Vagina (tissue), 2 donors: ENCODE data around the gene NFKBIA.

Experiments used
- POLR2A ChIP-seq, 2 donors: fragments of 450-650 bp; IDR thresholded peaks; one replicate each; pipeline ENCODE4 v1.6.1; 2017; ENCODE audit warnings: antibody characterized with exemption in 2 of 2, mild to moderate bottlenecking in 2 of 2, moderate library complexity in 2 of 2
- TF ChIP-seq, protein P1 (sequence below), 3 experiments: fragments of 450-650 bp in 2 of 3; fragments of 200-600 bp in 1 of 3; sonication (generic) in 1 of 3; IDR thresholded peaks; one replicate each; pipeline ENCODE4 v1.5.1; 2017 to 2019; ENCODE audit warnings: antibody characterized with exemption in 3 of 3, mild to moderate bottlenecking in 2 of 3, moderate library complexity in 2 of 3

DNA sequence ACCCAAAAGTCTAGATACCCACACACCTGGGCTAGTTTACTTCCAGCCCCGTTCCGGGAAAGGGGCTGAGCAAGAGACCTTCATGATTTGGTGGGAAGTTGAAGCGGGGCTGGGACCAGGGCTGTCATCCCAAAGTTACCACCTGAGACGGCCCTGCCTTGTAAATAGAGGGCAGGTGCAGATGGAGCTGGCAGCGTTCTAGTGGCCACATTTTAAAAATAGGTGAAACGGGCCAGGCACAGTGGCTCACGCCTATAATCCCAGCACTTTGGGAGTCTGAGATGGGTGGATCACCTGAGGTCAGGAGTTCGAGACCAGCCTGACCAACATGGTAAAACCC, 43.4 kb downstream of the NFKBIA start:
- TF ChIP-seq, protein P1, sequence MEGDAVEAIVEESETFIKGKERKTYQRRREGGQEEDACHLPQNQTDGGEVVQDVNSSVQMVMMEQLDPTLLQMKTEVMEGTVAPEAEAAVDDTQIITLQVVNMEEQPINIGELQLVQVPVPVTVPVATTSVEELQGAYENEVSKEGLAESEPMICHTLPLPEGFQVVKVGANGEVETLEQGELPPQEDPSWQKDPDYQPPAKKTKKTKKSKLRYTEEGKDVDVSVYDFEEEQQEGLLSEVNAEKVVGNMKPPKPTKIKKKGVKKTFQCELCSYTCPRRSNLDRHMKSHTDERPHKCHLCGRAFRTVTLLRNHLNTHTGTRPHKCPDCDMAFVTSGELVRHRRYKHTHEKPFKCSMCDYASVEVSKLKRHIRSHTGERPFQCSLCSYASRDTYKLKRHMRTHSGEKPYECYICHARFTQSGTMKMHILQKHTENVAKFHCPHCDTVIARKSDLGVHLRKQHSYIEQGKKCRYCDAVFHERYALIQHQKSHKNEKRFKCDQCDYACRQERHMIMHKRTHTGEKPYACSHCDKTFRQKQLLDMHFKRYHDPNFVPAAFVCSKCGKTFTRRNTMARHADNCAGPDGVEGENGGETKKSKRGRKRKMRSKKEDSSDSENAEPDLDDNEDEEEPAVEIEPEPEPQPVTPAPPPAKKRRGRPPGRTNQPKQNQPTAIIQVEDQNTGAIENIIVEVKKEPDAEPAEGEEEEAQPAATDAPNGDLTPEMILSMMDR (IDR thresholded peaks at IDR 0.05): no peak
- no peak for TF ChIP-seq POLR2A (IDR thresholded peaks at IDR 0.05)
